GM23338 (cell line): ENCODE measurements around the gene TMC2. TPM values are rescaled to one million over a fixed set of nuclear protein-coding genes. Genes with fewer than 3 reads are reported as not detected.

Source experiments
- ATAC-seq: fragments of 200-7000 bp; cut with Tn5 transposase; 3 replicates; pipeline ENCODE4 v1.9.1; 2020
- DNase-seq: peaks from one replicate; pipeline ENCODE4 v3.0.0-alpha.2; 2015; ENCODE audit warnings: low spot score
- H2AFZ ChIP-seq: fragments of 200-600 bp; sonication (generic); 2 replicates; pipeline ENCODE4 v1.8.0; 2016; ENCODE audit warnings: antibody characterized with exemption, mild to moderate bottlenecking, moderate library complexity
- H3F3A ChIP-seq: fragments of 200-600 bp; sonication (generic); replicated peaks from 2 replicates; pipeline ENCODE4 v1.8.0; 2017; ENCODE audit warnings: antibody characterized with exemption, mixed run types, low read depth
- H3K27ac ChIP-seq: fragments of 200-600 bp; sonication (generic); 2 replicates; pipeline ENCODE4 v1.6.1; 2016; ENCODE audit warnings: low read depth
- H3K27me3 ChIP-seq: fragments of 200-600 bp; sonication (generic); 2 replicates; pipeline ENCODE4 v1.8.0; 2016; ENCODE audit warnings: mild to moderate bottlenecking, mixed run types, moderate library complexity; ENCODE audit not compliant: insufficient read depth
- H3K36me3 ChIP-seq: fragments of 200-600 bp; sonication (generic); 2 replicates; pipeline ENCODE4 v1.8.0; 2016; ENCODE audit warnings: mild to moderate bottlenecking; ENCODE audit not compliant: insufficient read depth
- H3K4me1 ChIP-seq: fragments of 200-600 bp; sonication (generic); 2 replicates; pipeline ENCODE4 v1.8.0; 2016; ENCODE audit warnings: mild to moderate bottlenecking, moderate library complexity; ENCODE audit not compliant: insufficient read depth
- H3K4me2 ChIP-seq: fragments of 200-600 bp; sonication (generic); 2 replicates; pipeline ENCODE4 v1.7.1; 2017; ENCODE audit warnings: mixed run types
- H3K4me3 ChIP-seq: fragments of 200-600 bp; sonication (generic); 2 replicates; pipeline ENCODE4 v1.6.1; 2016; ENCODE audit warnings: mixed run types
- H3K79me2 ChIP-seq: fragments of 200-600 bp; sonication (generic); replicated peaks from 2 replicates; pipeline ENCODE4 v1.8.0; 2017; ENCODE audit warnings: mild to moderate bottlenecking; ENCODE audit not compliant: insufficient read depth
- H3K9me2 ChIP-seq: fragments of 200-600 bp; sonication (generic); 2 replicates; pipeline ENCODE4 v1.8.0; 2017; ENCODE audit not compliant: insufficient read depth
- H4K20me1 ChIP-seq: fragments of 200-600 bp; sonication (generic); replicated peaks from 2 replicates; pipeline ENCODE4 v1.8.0; 2017; ENCODE audit warnings: mild to moderate bottlenecking; ENCODE audit not compliant: insufficient read depth
- H3K27ac Mint-ChIP-seq: 2 replicates; pipeline ENCODE4 v1.8.0; 2020; ENCODE audit warnings: inconsistent platforms, mild to moderate bottlenecking, moderate library complexity, mixed read lengths
- H3K27me3 Mint-ChIP-seq: 3 replicates; pipeline ENCODE4 v1.8.0; 2022; ENCODE audit warnings: low read depth, mild to moderate bottlenecking, moderate library complexity, mixed read lengths, inconsistent platforms; ENCODE audit not compliant: insufficient read depth, poor library complexity
- H3K36me3 Mint-ChIP-seq: 3 replicates; pipeline ENCODE4 v1.8.0; 2021; ENCODE audit warnings: low read depth, mild to moderate bottlenecking, inconsistent platforms, moderate library complexity, mixed read lengths
- H3K4me1 Mint-ChIP-seq: 3 replicates; pipeline ENCODE4 v1.8.0; 2020; ENCODE audit warnings: mild to moderate bottlenecking, inconsistent platforms, mixed read lengths
- H3K4me3 Mint-ChIP-seq: 3 replicates; pipeline ENCODE4 v1.8.0; 2021; ENCODE audit warnings: moderate library complexity, mild to moderate bottlenecking, inconsistent platforms, mixed read lengths
- H3K9me3 Mint-ChIP-seq: 3 replicates; pipeline ENCODE4 v1.8.0; 2020; ENCODE audit warnings: moderate library complexity, mild to moderate bottlenecking, inconsistent platforms, mixed read lengths
- CREB1 ChIP-seq: fragments of 250-450 bp; sonication (Bioruptor Pico); IDR thresholded peaks from 2 replicates; pipeline ENCODE4 v1.5.0; 2020; ENCODE audit warnings: low read depth, mild to moderate bottlenecking, moderate library complexity
- CTCF ChIP-seq, 2 experiments: fragments of 200-600 bp in 1 of 2; sonication (generic) in 1 of 2; conservative IDR thresholded peaks; 2 replicates each; pipeline versions ENCODE4 v1.5.1 to v1.6.1; 2016 to 2017; ENCODE audit warnings: antibody characterized with exemption in 2 of 2, low read depth in 2 of 2, mild to moderate bottlenecking in 2 of 2, moderate library complexity in 1 of 2
- ETS1 ChIP-seq: IDR thresholded peaks from 2 replicates; pipeline ENCODE4 v1.6.1; 2016; ENCODE audit warnings: antibody characterized with exemption
- EZH2 ChIP-seq: fragments of 200-600 bp; sonication (generic); IDR thresholded peaks from one replicate; pipeline ENCODE4 v1.8.0; 2017; ENCODE audit warnings: antibody characterized with exemption, mild to moderate bottlenecking, low read depth; ENCODE audit not compliant: unreplicated experiment
- NANOG ChIP-seq: IDR thresholded peaks from 2 replicates; pipeline ENCODE4 v1.6.1; 2016; ENCODE audit warnings: antibody characterized with exemption, borderline replicate concordance
- POLR2AphosphoS5 ChIP-seq: IDR thresholded peaks from 2 replicates; pipeline ENCODE4 v1.6.1; 2016; ENCODE audit warnings: antibody characterized with exemption, low read depth
- STAT1 ChIP-seq: IDR thresholded peaks from one replicate; pipeline ENCODE4 v1.6.1; 2016; ENCODE audit warnings: antibody characterized with exemption; ENCODE audit not compliant: unreplicated experiment
- ZNF114 ChIP-seq: fragments of 250-450 bp; sonication (Bioruptor Pico); IDR thresholded peaks from 2 replicates; pipeline ENCODE4 v1.5.0; 2020; ENCODE audit warnings: mild to moderate bottlenecking, moderate library complexity
- polyA plus RNA-seq: library from polyadenylated mRNA; unstranded; fragments of >200 nt; fragmentation: Nextera tagmentation; extraction: Ambion mirVana; gene quantifications from 2 replicates; pipeline ENCODE4 v1.2.1, GENCODE V29; 2016
- total RNA-seq: library from RNA; depleted of rRNA; stranded (reverse); fragments of >200 nt; shearing (Covaris generic); gene quantifications from 2 replicates; pipeline ENCODE4 v1.2.3, GENCODE V29; 2014
- TF ChIP-seq, protein P1 (sequence below): fragments of 250-450 bp; sonication (Bioruptor Pico); IDR thresholded peaks from 2 replicates; pipeline ENCODE4 v1.5.0; 2020; ENCODE audit warnings: mild to moderate bottlenecking, moderate library complexity

The TMC2 gene
- total and polyA plus RNA-seq, 2 experiments from 2014 or later = not detected

GRCh38 chr20:2687514-2687913 lies 151.1 kb downstream of the TMC2 start:
- Histone ChIP-seq H3K9me2 (no peaks in the 10 kb centered on the region), H3K27me3 (peaks cover 69% of the 10 kb centered on the region), H3K4me1 (peaks cover 10% of the 10 kb centered on the region; the same call in 1 of the 2 replicates), H4K20me1 (peaks cover 5% of the 10 kb centered on the region; the same call in 1 of the 2 replicates), H3F3A (peaks cover 7% of the 10 kb centered on the region; the same call in 1 of the 2 replicates), H3K36me3 (no peaks in the 10 kb centered on the region), H3K27ac (no peak overlapping the region), H3K4me2 (peak overlapping the region; percentile 65; the same call in 1 of the 2 replicates), H3K79me2 (no peaks in the 10 kb centered on the region), H2AFZ (0 out of 2 replicates have a peak overlapping the region, but pooled peaks have one; percentile 79), H3K4me3 (peak overlapping the region; percentile 33; the same call in 1 of the 2 replicates)
- TF ChIP-seq POLR2AphosphoS5 (no peak), ZNF114 (no peak), CREB1 (no peak), CTCF (conservative IDR thresholded peaks at IDR 0.05; ENCODE audit: low read depth in 2 of 2) (no peak), STAT1 (no peak), EZH2 (no peak), NANOG (no peak), ETS1 (no peak)
- TF ChIP-seq, protein P1, sequence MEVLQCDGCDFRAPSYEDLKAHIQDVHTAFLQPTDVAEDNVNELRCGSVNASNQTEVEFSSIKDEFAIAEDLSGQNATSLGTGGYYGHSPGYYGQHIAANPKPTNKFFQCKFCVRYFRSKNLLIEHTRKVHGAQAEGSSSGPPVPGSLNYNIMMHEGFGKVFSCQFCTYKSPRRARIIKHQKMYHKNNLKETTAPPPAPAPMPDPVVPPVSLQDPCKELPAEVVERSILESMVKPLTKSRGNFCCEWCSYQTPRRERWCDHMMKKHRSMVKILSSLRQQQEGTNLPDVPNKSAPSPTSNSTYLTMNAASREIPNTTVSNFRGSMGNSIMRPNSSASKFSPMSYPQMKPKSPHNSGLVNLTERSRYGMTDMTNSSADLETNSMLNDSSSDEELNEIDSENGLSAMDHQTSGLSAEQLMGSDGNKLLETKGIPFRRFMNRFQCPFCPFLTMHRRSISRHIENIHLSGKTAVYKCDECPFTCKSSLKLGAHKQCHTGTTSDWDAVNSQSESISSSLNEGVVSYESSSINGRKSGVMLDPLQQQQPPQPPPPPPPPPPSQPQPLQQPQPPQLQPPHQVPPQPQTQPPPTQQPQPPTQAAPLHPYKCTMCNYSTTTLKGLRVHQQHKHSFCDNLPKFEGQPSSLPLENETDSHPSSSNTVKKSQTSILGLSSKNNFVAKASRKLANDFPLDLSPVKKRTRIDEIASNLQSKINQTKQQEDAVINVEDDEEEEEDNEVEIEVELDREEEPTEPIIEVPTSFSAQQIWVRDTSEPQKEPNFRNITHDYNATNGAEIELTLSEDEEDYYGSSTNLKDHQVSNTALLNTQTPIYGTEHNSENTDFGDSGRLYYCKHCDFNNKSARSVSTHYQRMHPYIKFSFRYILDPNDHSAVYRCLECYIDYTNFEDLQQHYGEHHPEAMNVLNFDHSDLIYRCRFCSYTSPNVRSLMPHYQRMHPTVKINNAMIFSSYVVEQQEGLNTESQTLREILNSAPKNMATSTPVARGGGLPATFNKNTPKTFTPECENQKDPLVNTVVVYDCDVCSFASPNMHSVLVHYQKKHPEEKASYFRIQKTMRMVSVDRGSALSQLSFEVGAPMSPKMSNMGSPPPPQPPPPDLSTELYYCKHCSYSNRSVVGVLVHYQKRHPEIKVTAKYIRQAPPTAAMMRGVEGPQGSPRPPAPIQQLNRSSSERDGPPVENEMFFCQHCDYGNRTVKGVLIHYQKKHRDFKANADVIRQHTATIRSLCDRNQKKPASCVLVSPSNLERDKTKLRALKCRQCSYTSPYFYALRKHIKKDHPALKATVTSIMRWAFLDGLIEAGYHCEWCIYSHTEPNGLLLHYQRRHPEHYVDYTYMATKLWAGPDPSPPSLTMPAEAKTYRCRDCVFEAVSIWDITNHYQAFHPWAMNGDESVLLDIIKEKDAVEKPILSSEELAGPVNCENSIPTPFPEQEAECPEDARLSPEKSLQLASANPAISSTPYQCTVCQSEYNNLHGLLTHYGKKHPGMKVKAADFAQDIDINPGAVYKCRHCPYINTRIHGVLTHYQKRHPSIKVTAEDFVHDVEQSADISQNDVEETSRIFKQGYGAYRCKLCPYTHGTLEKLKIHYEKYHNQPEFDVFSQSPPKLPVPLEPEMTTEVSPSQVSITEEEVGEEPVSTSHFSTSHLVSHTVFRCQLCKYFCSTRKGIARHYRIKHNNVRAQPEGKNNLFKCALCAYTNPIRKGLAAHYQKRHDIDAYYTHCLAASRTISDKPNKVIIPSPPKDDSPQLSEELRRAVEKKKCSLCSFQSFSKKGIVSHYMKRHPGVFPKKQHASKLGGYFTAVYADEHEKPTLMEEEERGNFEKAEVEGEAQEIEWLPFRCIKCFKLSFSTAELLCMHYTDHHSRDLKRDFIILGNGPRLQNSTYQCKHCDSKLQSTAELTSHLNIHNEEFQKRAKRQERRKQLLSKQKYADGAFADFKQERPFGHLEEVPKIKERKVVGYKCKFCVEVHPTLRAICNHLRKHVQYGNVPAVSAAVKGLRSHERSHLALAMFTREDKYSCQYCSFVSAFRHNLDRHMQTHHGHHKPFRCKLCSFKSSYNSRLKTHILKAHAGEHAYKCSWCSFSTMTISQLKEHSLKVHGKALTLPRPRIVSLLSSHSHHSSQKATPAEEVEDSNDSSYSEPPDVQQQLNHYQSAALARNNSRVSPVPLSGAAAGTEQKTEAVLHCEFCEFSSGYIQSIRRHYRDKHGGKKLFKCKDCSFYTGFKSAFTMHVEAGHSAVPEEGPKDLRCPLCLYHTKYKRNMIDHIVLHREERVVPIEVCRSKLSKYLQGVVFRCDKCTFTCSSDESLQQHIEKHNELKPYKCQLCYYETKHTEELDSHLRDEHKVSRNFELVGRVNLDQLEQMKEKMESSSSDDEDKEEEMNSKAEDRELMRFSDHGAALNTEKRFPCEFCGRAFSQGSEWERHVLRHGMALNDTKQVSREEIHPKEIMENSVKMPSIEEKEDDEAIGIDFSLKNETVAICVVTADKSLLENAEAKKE = no peak
- peaks cover 17% of the 10 kb centered on the region for H3K4me1 Mint-ChIP-seq
- H3K4me3 Mint-ChIP-seq = peak overlapping the region; percentile 44; the same call in 2 of the 3 replicates
- H3K9me3 Mint-ChIP-seq = peaks cover 9% of the 10 kb centered on the region; the same call in 2 of the 3 replicates
- H3K36me3 Mint-ChIP-seq = peaks cover 3% of the 10 kb centered on the region; the same call in 1 of the 3 replicates
- DNase-seq (no peak), ATAC-seq (no peak)
- no peak overlapping the region for H3K27ac Mint-ChIP-seq
- H3K27me3 Mint-ChIP-seq = peaks cover 53% of the 10 kb centered on the region
